HG03460 (cell line): ENCODE measurements around the gene GALNS.
"Not testable (repeated sequence)": the region's sequence is repeated elsewhere in the genome, so short reads cannot be mapped to it uniquely, and the experiment has no call there.

ENCODE experiments used
- ATAC-seq: cut with Tn5 transposase; IDR thresholded peaks from one replicate; pipeline ENCODE4 v1.9.1; 2021; ENCODE audit not compliant: unreplicated experiment

GALNS gene

GRCh38 chr16:88839026-88839529, 17.7 kb downstream of the GALNS start:
- no peak for ATAC-seq

GRCh38 chr16:88838566-88838965, 18.2 kb downstream of the GALNS start:
- no peak for ATAC-seq

- ATAC-seq, result no peak
Observed at GRCh38 chr16:88837806-88838205, 18.9 kb downstream of the GALNS start.

- ATAC-seq, result no peak
Observed at GRCh38 chr16:88836791-88837190, 20.0 kb downstream of the GALNS start.

GRCh38 chr16:88835818-88836217, 20.9 kb downstream of the GALNS start:
- ATAC-seq, result no peak

GRCh38 chr16:88835383-88835782, 21.4 kb downstream of the GALNS start:
- ATAC-seq, result no peak

GRCh38 chr16:88834670-88835069, 22.1 kb downstream of the GALNS start:
- no peak for ATAC-seq

- no peak for ATAC-seq
Observed at GRCh38 chr16:88833086-88833485, 23.7 kb downstream of the GALNS start.

GRCh38 chr16:88831838-88832237, 24.9 kb downstream of the GALNS start:
- no peak for ATAC-seq

GRCh38 chr16:88830783-88831182, 26.0 kb downstream of the GALNS start:
- ATAC-seq, result no peak

GRCh38 chr16:88830258-88830657, 26.5 kb downstream of the GALNS start:
- ATAC-seq, result no peak

- no peak for ATAC-seq
Observed at GRCh38 chr16:88828711-88829110, 28.0 kb downstream of the GALNS start.

- no peak for ATAC-seq
Observed at GRCh38 chr16:88827727-88828126, 29.0 kb downstream of the GALNS start.

- ATAC-seq, result no peak
Observed at GRCh38 chr16:88826070-88826840, 30.5 kb downstream of the GALNS start.

GRCh38 chr16:88825146-88825545, 31.6 kb downstream of the GALNS start:
- ATAC-seq, result no peak

GRCh38 chr16:88824256-88825077, 32.3 kb downstream of the GALNS start:
- no peak for ATAC-seq

- not testable (repeated sequence) for ATAC-seq
Observed at GRCh38 chr16:88823646-88824045, 33.1 kb downstream of the GALNS start.

GRCh38 chr16:88822281-88823040, 34.3 kb downstream of the GALNS start:
- ATAC-seq, result no peak

- no peak for ATAC-seq
Observed at GRCh38 chr16:88821168-88821850, 35.4 kb downstream of the GALNS start.

GRCh38 chr16:88820385-88821025, 36.2 kb downstream of the GALNS start:
- no peak for ATAC-seq
